ENCODE results near the gene NT5E.

Gene NT5E

GRCh38 chr6:85421181-85421580 lies 28.7 kb upstream of the NT5E start:
- FAIRE-seq (no peak), DNase-seq (ENCODE audit: insufficient read length, low spot score) (no peak)

- no peak for FAIRE-seq
- no peak for DNase-seq (ENCODE audit: insufficient read length, low spot score)
Measured at GRCh38 chr6:85421972-85422371, 27.9 kb upstream of the NT5E start.

GRCh38 chr6:85422996-85423395 lies 26.9 kb upstream of the NT5E start:
- DNase-seq (ENCODE audit: insufficient read length, low spot score) (no peak), FAIRE-seq (no peak)

- DNase-seq (ENCODE audit: insufficient read length, low spot score) (no peak), FAIRE-seq (no peak)
Measured at GRCh38 chr6:85424981-85425380, 24.9 kb upstream of the NT5E start.

- DNase-seq (ENCODE audit: insufficient read length, low spot score) (no peak), FAIRE-seq (no peak)
Measured at GRCh38 chr6:85425997-85426396, 23.9 kb upstream of the NT5E start.

- no peak for FAIRE-seq
Measured at GRCh38 chr6:85428486-85428885, 21.4 kb upstream of the NT5E start.

GRCh38 chr6:85429346-85429745 lies 20.5 kb upstream of the NT5E start:
- FAIRE-seq, result no peak
- DNase-seq (ENCODE audit: insufficient read length, low spot score), result no peak

More at GRCh38 chr6:85428486-85428885, 21.4 kb upstream of the NT5E start:
- no peak for DNase-seq (ENCODE audit: insufficient read length, low spot score)

GRCh38 chr6:85431271-85431670 lies 18.6 kb upstream of the NT5E start:
- FAIRE-seq (no peak), DNase-seq (ENCODE audit: insufficient read length, low spot score) (no peak)

- no peak for FAIRE-seq
- no peak for DNase-seq (ENCODE audit: insufficient read length, low spot score)
Measured at GRCh38 chr6:85432554-85432953, 17.3 kb upstream of the NT5E start.

- DNase-seq (ENCODE audit: insufficient read length, low spot score) (no peak), FAIRE-seq (no peak)
Measured at GRCh38 chr6:85435851-85436250, 14.0 kb upstream of the NT5E start.

GRCh38 chr6:85436411-85436810 lies 13.5 kb upstream of the NT5E start:
- FAIRE-seq, result no peak

GRCh38 chr6:85436939-85437495 lies 12.9 kb upstream of the NT5E start:
- DNase-seq (ENCODE audit: insufficient read length, low spot score) (no peak), FAIRE-seq (no peak)

More at GRCh38 chr6:85436411-85436810, 13.5 kb upstream of the NT5E start:
- no peak for DNase-seq (ENCODE audit: insufficient read length, low spot score)

- DNase-seq (ENCODE audit: insufficient read length, low spot score), result no peak
- no peak for FAIRE-seq
Measured at GRCh38 chr6:85443349-85444117, 6.3 kb upstream of the NT5E start.

- DNase-seq (ENCODE audit: insufficient read length, low spot score) (peak; percentile 37), FAIRE-seq (no peak)
Measured at GRCh38 chr6:85449388-85449817, 480 bp upstream of the NT5E start.

GRCh38 chr6:85451565-85452306 lies 1.9 kb downstream of the NT5E start:
- FAIRE-seq (no peak), DNase-seq (ENCODE audit: insufficient read length, low spot score) (no peak)

- FAIRE-seq (no peak), DNase-seq (ENCODE audit: insufficient read length, low spot score) (no peak)
Measured at GRCh38 chr6:85452441-85452881, 2.6 kb downstream of the NT5E start.

- no peak for FAIRE-seq
Measured at GRCh38 chr6:85453052-85453451, 3.2 kb downstream of the NT5E start.

GRCh38 chr6:85453490-85453889 lies 3.6 kb downstream of the NT5E start:
- DNase-seq (ENCODE audit: insufficient read length, low spot score) (no peak), FAIRE-seq (no peak)

More at GRCh38 chr6:85453052-85453451, 3.2 kb downstream of the NT5E start:
- DNase-seq (ENCODE audit: insufficient read length, low spot score), result no peak

GRCh38 chr6:85455471-85456026 lies 5.7 kb downstream of the NT5E start:
- no peak for FAIRE-seq
- DNase-seq (ENCODE audit: insufficient read length, low spot score), result no peak

- DNase-seq (ENCODE audit: insufficient read length, low spot score) (no peak), FAIRE-seq (no peak)
Measured at GRCh38 chr6:85456782-85457181, 6.9 kb downstream of the NT5E start.

GRCh38 chr6:85458184-85458583 lies 8.3 kb downstream of the NT5E start:
- FAIRE-seq (no peak), DNase-seq (ENCODE audit: insufficient read length, low spot score) (no peak)

All from HTR-8/SVneo (cell line).